DOHH2 (cell line): ENCODE measurements around the gene ZNF648.

Experiments
- EZH2phosphoT487 ChIP-seq: fragments of 200-600 bp; sonication (generic); IDR thresholded peaks from 2 replicates; pipeline ENCODE4 v1.6.1; 2017; ENCODE audit warnings: borderline replicate concordance, mild to moderate bottlenecking, antibody characterized with exemption, low read length, moderate library complexity, mixed read lengths
- TF ChIP-seq, protein P1 (sequence below): fragments of 200-600 bp; sonication (generic); IDR thresholded peaks from one replicate; pipeline ENCODE4 v1.5.1; 2014; ENCODE audit warnings: antibody characterized with exemption, mild to moderate bottlenecking, low read depth, low read length; ENCODE audit not compliant: poor library complexity, severe bottlenecking

DNA sequence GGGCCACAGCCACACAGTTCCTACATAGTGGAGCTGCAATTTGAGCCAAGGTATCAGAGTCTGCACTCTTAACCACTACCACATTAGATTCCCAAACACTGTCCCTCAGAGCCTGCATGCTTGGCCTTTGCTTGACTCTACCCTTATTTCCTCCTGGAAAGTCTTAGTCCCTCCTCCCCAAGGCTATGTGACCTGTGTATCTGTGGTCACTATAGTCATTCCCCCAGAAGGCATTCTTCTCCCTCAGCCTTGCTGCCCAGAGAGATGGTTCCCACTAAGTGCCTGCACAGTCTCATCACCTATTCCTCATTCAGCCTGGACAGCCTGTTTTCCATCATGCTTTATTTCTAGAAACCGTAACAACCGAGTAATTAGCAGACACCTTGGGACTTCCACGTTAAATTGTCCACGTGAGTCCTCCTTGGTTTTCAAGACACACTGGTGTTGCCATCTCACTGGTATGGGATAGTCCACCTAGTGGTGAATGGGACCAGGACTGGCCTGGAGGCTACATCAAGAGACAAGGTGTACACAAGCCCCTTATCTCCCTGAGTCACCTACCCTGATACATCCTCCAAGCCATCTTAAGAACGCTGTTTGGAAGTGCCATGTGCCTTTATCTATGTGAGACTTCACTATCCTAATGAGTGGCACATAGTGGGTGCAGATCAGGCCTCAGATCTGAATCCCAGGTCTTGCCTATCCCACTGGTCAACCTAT is 3.8 kb upstream of the ZNF648 start:
- TF ChIP-seq, protein P1, sequence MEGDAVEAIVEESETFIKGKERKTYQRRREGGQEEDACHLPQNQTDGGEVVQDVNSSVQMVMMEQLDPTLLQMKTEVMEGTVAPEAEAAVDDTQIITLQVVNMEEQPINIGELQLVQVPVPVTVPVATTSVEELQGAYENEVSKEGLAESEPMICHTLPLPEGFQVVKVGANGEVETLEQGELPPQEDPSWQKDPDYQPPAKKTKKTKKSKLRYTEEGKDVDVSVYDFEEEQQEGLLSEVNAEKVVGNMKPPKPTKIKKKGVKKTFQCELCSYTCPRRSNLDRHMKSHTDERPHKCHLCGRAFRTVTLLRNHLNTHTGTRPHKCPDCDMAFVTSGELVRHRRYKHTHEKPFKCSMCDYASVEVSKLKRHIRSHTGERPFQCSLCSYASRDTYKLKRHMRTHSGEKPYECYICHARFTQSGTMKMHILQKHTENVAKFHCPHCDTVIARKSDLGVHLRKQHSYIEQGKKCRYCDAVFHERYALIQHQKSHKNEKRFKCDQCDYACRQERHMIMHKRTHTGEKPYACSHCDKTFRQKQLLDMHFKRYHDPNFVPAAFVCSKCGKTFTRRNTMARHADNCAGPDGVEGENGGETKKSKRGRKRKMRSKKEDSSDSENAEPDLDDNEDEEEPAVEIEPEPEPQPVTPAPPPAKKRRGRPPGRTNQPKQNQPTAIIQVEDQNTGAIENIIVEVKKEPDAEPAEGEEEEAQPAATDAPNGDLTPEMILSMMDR = no peak
- TF ChIP-seq EZH2phosphoT487 = no peak
